Neural progenitor cell (in vitro differentiated cells): ENCODE measurements around the gene NUAK1. TPM values are rescaled to one million over a fixed set of nuclear protein-coding genes. Genes with fewer than 3 reads are reported as not detected.
A peak's percentile ranks its signal among the peaks of the same experiment; 100 is the strongest.

ENCODE experiments used
- DNase-seq: peaks from one replicate; pipeline ENCODE4 v3.0.0-alpha.2; 2016; ENCODE audit warnings: low spot score
- H2AFZ ChIP-seq: fragments of 200-600 bp; sonication (generic); replicated peaks from 2 replicates; pipeline ENCODE4 v1.6.1; 2016; ENCODE audit warnings: antibody characterized with exemption
- H3F3A ChIP-seq: fragments of 200-600 bp; sonication (generic); 2 replicates; pipeline ENCODE4 v1.6.1; 2016; ENCODE audit warnings: antibody characterized with exemption, low read depth
- H3K27ac ChIP-seq: fragments of 200-600 bp; sonication (generic); 2 replicates; pipeline ENCODE4 v1.5.1; 2016; ENCODE audit warnings: mild to moderate bottlenecking
- H3K27me3 ChIP-seq: fragments of 200-600 bp; sonication (generic); 2 replicates; pipeline ENCODE4 v1.6.1; 2016; ENCODE audit warnings: mild to moderate bottlenecking, moderate library complexity
- H3K36me3 ChIP-seq: fragments of 200-600 bp; sonication (generic); 2 replicates; pipeline ENCODE4 v1.5.1; 2016
- H3K4me1 ChIP-seq: fragments of 200-600 bp; sonication (generic); 2 replicates; pipeline ENCODE4 v1.6.1; 2016; ENCODE audit warnings: mixed run types
- H3K4me2 ChIP-seq: fragments of 200-600 bp; sonication (generic); 2 replicates; pipeline ENCODE4 v1.6.1; 2016
- H3K4me3 ChIP-seq: fragments of 200-600 bp; sonication (generic); 2 replicates; pipeline ENCODE4 v1.5.1; 2016
- H3K79me2 ChIP-seq: fragments of 200-600 bp; sonication (generic); 2 replicates; pipeline ENCODE4 v1.6.1; 2016; ENCODE audit warnings: low read depth
- H3K9ac ChIP-seq: fragments of 200-600 bp; sonication (generic); 2 replicates; pipeline ENCODE4 v1.6.1; 2016
- H3K9me3 ChIP-seq: fragments of 200-600 bp; sonication (generic); 2 replicates; pipeline ENCODE4 v1.5.1; 2016; ENCODE audit warnings: low read depth
- H4K20me1 ChIP-seq: fragments of 200-600 bp; sonication (generic); 2 replicates; pipeline ENCODE4 v1.6.1; 2016; ENCODE audit warnings: low read depth
- H3K27ac Mint-ChIP-seq: 3 replicates; pipeline ENCODE4 v1.8.0; 2021; ENCODE audit warnings: mixed read lengths
- H3K27me3 Mint-ChIP-seq: 2 replicates; pipeline ENCODE4 v1.8.0; 2022; ENCODE audit warnings: low read depth, mild to moderate bottlenecking, inconsistent platforms, moderate library complexity, mixed read lengths; ENCODE audit not compliant: insufficient read depth
- H3K36me3 Mint-ChIP-seq: 3 replicates; pipeline ENCODE4 v1.8.0; 2021; ENCODE audit warnings: mixed read lengths
- H3K4me1 Mint-ChIP-seq: 3 replicates; pipeline ENCODE4 v1.8.0; 2021; ENCODE audit warnings: mixed read lengths
- H3K4me3 Mint-ChIP-seq: 3 replicates; pipeline ENCODE4 v1.8.0; 2021; ENCODE audit warnings: mild to moderate bottlenecking, moderate library complexity, mixed read lengths
- H3K9me3 Mint-ChIP-seq: 3 replicates; pipeline ENCODE4 v1.8.0; 2020; ENCODE audit warnings: mixed read lengths
- EZH2 ChIP-seq: fragments of 200-600 bp; sonication (generic); IDR thresholded peaks from 2 replicates; pipeline ENCODE4 v1.6.1; 2017; ENCODE audit warnings: antibody characterized with exemption, mild to moderate bottlenecking, moderate library complexity
- EZH2phosphoT487 ChIP-seq: fragments of 200-600 bp; sonication (generic); IDR thresholded peaks from 2 replicates; pipeline ENCODE4 v1.6.1; 2017; ENCODE audit warnings: antibody characterized with exemption
- total RNA-seq: library from RNA; depleted of rRNA; stranded (reverse); fragments of >200 nt; gene quantifications from 2 replicates; pipeline ENCODE4 v1.2.3, GENCODE V29; 2015; ENCODE audit warnings: low replicate concordance
- TF ChIP-seq, protein P1 (sequence below): fragments of 200-600 bp; sonication (generic); IDR thresholded peaks from 2 replicates; pipeline ENCODE4 v1.5.1; 2017; ENCODE audit warnings: antibody characterized with exemption, mild to moderate bottlenecking

The NUAK1 gene
- total RNA-seq, 1 donor from 2014 or later = 18.8 TPM

DNA sequence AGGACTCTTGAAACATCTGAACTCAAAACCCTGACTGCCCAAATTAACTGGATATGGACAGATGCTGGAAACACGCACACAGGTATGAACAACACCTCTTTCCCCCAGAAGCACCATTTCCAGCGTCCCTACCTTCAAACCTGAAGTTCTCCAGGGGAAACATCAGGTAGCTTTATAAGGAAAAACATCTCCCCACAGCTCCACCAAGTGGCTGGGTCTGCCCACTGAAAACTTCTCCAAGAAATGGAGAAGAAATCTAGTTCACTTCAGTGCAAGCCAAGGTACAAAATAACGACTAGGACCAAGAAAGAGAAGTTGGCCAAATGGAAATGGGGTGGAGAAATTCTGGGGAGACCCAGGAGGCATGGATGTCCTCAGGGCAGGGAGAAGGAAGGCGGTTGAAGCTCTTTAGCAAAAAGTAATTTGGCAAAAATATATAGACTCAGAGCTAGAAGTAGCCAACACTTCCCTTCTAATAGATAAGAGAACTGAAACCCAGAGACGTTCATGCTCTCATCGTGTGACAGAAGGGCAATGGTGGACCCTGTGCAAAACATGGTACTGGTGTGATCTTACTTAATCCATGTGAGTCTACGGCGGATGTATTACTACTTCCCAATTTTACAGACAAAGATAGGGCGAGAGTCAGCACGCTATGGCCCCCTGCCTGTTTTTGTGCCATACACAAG, 10.5 kb upstream of the NUAK1 start:
- Histone ChIP-seq H4K20me1 (no peaks in the 10 kb centered on the region), H3K4me3 (no peak overlapping the region), H3F3A (no peaks in the 10 kb centered on the region), H3K36me3 (no peaks in the 10 kb centered on the region), H3K9ac (no peak overlapping the region), H3K27ac (no peak overlapping the region), H3K9me3 (no peaks in the 10 kb centered on the region), H3K4me1 (peaks cover 11% of the 10 kb centered on the region), H3K27me3 (no peaks in the 10 kb centered on the region), H2AFZ (no peak overlapping the region), H3K4me2 (no peak overlapping the region), H3K79me2 (no peaks in the 10 kb centered on the region)
- Mint-ChIP-seq H3K4me1 (peaks cover 6% of the 10 kb centered on the region), H3K36me3 (no peaks in the 10 kb centered on the region), H3K27ac (no peak overlapping the region), H3K4me3 (no peak overlapping the region), H3K9me3 (no peaks in the 10 kb centered on the region), H3K27me3 (no peaks in the 10 kb centered on the region)
- TF ChIP-seq EZH2phosphoT487 (no peak), EZH2 (no peak)
- TF ChIP-seq, protein P1, sequence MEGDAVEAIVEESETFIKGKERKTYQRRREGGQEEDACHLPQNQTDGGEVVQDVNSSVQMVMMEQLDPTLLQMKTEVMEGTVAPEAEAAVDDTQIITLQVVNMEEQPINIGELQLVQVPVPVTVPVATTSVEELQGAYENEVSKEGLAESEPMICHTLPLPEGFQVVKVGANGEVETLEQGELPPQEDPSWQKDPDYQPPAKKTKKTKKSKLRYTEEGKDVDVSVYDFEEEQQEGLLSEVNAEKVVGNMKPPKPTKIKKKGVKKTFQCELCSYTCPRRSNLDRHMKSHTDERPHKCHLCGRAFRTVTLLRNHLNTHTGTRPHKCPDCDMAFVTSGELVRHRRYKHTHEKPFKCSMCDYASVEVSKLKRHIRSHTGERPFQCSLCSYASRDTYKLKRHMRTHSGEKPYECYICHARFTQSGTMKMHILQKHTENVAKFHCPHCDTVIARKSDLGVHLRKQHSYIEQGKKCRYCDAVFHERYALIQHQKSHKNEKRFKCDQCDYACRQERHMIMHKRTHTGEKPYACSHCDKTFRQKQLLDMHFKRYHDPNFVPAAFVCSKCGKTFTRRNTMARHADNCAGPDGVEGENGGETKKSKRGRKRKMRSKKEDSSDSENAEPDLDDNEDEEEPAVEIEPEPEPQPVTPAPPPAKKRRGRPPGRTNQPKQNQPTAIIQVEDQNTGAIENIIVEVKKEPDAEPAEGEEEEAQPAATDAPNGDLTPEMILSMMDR = peak; percentile 65
- DNase-seq = peak; percentile 33

- no peaks in the 10 kb centered on the region for H3K36me3 ChIP-seq
- no peak overlapping the region for H3K27ac ChIP-seq
- Mint-ChIP-seq H3K36me3 (peaks cover under 1% of the 10 kb centered on the region), H3K4me1 (peaks cover 17% of the 10 kb centered on the region), H3K27me3 (no peaks in the 10 kb centered on the region), H3K9me3 (no peaks in the 10 kb centered on the region), H3K4me3 (no peak overlapping the region), H3K27ac (no peak overlapping the region)
- H3K9me3 ChIP-seq = no peaks in the 10 kb centered on the region
- H4K20me1 ChIP-seq = peaks cover 9% of the 10 kb centered on the region
- no peaks in the 10 kb centered on the region for H3F3A ChIP-seq
- no peak overlapping the region for H2AFZ ChIP-seq
- DNase-seq = no peak
- no peak overlapping the region for H3K4me2 ChIP-seq
- no peak for TF ChIP-seq EZH2phosphoT487
- H3K27me3 ChIP-seq = no peaks in the 10 kb centered on the region
- H3K9ac ChIP-seq = no peak overlapping the region
- H3K79me2 ChIP-seq = peaks cover 2% of the 10 kb centered on the region
- no peak overlapping the region for H3K4me3 ChIP-seq
- peaks cover 17% of the 10 kb centered on the region for H3K4me1 ChIP-seq
Observed at GRCh38 chr12:106147956-106148355, 9.2 kb upstream of the NUAK1 start.

DNA sequence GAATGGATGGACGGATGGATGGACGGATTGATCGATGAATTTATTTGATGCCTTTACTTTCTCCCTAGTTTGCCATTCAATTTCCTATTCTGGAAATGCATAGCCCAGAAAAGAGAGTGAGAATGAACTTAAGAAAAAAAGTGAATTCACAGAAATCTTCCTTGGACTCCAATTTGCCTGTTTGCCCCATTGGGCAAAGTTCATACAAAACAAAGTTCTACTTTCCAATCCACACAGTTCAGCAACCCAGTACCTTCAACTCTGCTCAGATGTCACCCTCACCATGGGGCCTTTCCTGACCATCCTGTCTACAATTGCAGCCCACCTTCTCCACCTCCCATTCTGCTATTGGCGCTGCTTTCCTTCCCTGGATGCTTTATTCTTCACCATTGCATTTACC, 8.2 kb upstream of the NUAK1 start:
- Histone ChIP-seq H3F3A (no peaks in the 10 kb centered on the region), H3K9me3 (no peaks in the 10 kb centered on the region), H3K27me3 (no peaks in the 10 kb centered on the region), H3K36me3 (no peaks in the 10 kb centered on the region), H3K27ac (no peak overlapping the region), H3K4me2 (no peak overlapping the region), H3K9ac (no peak overlapping the region), H4K20me1 (peaks cover 9% of the 10 kb centered on the region), H2AFZ (no peak overlapping the region), H3K4me1 (peaks cover 20% of the 10 kb centered on the region), H3K79me2 (peaks cover 5% of the 10 kb centered on the region), H3K4me3 (no peak overlapping the region)
- TF ChIP-seq EZH2phosphoT487 (no peak), EZH2 (no peak)
- TF ChIP-seq, protein P1 = no peak
- Mint-ChIP-seq H3K9me3 (no peaks in the 10 kb centered on the region), H3K27ac (no peak overlapping the region), H3K36me3 (peaks cover 2% of the 10 kb centered on the region), H3K27me3 (no peaks in the 10 kb centered on the region), H3K4me3 (no peak overlapping the region), H3K4me1 (peaks cover 27% of the 10 kb centered on the region)
- DNase-seq = no peak
